K562 (cell line): ENCODE results near the gene NPAS2. TPM values are rescaled to one million over a fixed set of nuclear protein-coding genes. Genes with fewer than 3 reads are reported as not detected.
A peak's percentile ranks its signal among the peaks of the same experiment; 100 is the strongest.

Source experiments
- ATAC-seq: fragments of 200-7000 bp; cut with Tn5 transposase; 3 replicates; pipeline ENCODE4 v1.9.1; 2020; ENCODE audit warnings: moderate library complexity
- BruUV-seq: library from RNA; stranded (reverse); fragments of 400-500 nt; replicated peaks from 2 replicates; lab custom pipeline; 2021; lab: Mats Ljungman, UMichigan
- CTCF ChIA-PET: fragments of 300-600 bp; formaldehyde crosslinking; extraction: SDS; loops from one replicate; lab custom pipeline; 2021; ENCODE audit warnings: low intra/inter-chr PET ratio; lab: Yijun Ruan, JAX
- POLR2A ChIA-PET: fragments of 300-600, 350-650 bp; sonication (Branson Sonifier 250); formaldehyde crosslinking; extraction: SDS; loops from one replicate; lab custom pipeline; 2021; ENCODE audit warnings: antibody characterized with exemption, inconsistent platforms; lab: Yijun Ruan, JAX
- DNase-seq, 4 experiments: peaks; one replicate each; pipeline versions ENCODE4 v3.0.0 to v3.0.0-alpha.2; 2011 to 2018; ENCODE audit warnings: low spot score in 3 of 4, mixed read lengths in 3 of 4; ENCODE audit errors: extremely low read depth in 1 of 4
- FAIRE-seq: peaks from 2 replicates; lab custom pipeline; 2011; peaks lifted over from hg19 to GRCh38; lab: Jason Lieb, UNC
- H2AFZ ChIP-seq: 2 replicates; pipeline ENCODE4 v1.6.0; 2011; ENCODE audit warnings: low read depth, low read length, control low read depth, inconsistent platforms
- H3K27ac ChIP-seq: fragments of 200-600 bp; 3 replicates; pipeline ENCODE4 v1.8.0; 2011; ENCODE audit warnings: low read depth, mild to moderate bottlenecking, control low read depth, inconsistent platforms, low read length, moderate library complexity, mixed read lengths; ENCODE audit errors: extremely low read depth
- H3K27me3 ChIP-seq, 2 experiments: fragments of 300-600 bp in 1 of 2; 2 replicates in 1 of 2; 3 replicates in 1 of 2; pipeline versions ENCODE4 v1.6.0 to v1.8.0; 2011; ENCODE audit warnings: inconsistent platforms in 2 of 2, low read length in 2 of 2, mild to moderate bottlenecking in 1 of 2, mixed read lengths in 1 of 2, moderate library complexity in 1 of 2; ENCODE audit not compliant: control insufficient read depth in 2 of 2, insufficient read depth in 2 of 2
- H3K36me3 ChIP-seq: fragments of 300-600 bp; 3 replicates; pipeline ENCODE4 v1.8.0; 2011; ENCODE audit warnings: mild to moderate bottlenecking, low read length, inconsistent platforms; ENCODE audit not compliant: control insufficient read depth, insufficient read depth
- H3K4me1 ChIP-seq, 2 experiments: fragments of 200-600 bp in 1 of 2; replicated peaks in 1 of 2; 2 replicates in 1 of 2; 3 replicates in 1 of 2; pipeline versions ENCODE4 v1.5.1 to v1.8.0; 2011; ENCODE audit warnings: inconsistent platforms in 2 of 2, low read length in 2 of 2, mild to moderate bottlenecking in 1 of 2, mixed read lengths in 1 of 2, moderate library complexity in 1 of 2; ENCODE audit not compliant: control insufficient read depth in 2 of 2, insufficient read depth in 2 of 2
- H3K4me2 ChIP-seq: 2 replicates; pipeline ENCODE4 v1.6.1; 2011; ENCODE audit warnings: low read length, control low read depth, inconsistent platforms, mixed read lengths; ENCODE audit not compliant: insufficient read depth
- H3K4me3 ChIP-seq: fragments of 200-600 bp; sonication (generic), shearing (Covaris generic); 2 replicates; pipeline ENCODE4 v1.5.1; 2016; ENCODE audit warnings: control low read depth, inconsistent platforms
- H3K79me2 ChIP-seq: fragments of 200-600 bp; 3 replicates; pipeline ENCODE4 v1.8.0; 2011; ENCODE audit warnings: low read length, inconsistent platforms; ENCODE audit not compliant: control insufficient read depth, insufficient read depth
- H3K9ac ChIP-seq, 2 experiments: 2 replicates each; pipeline versions ENCODE4 v1.6.0 to v1.6.1; 2011; ENCODE audit warnings: low read depth in 2 of 2, low read length in 2 of 2, control low read depth in 1 of 2, inconsistent platforms in 1 of 2, mild to moderate bottlenecking in 1 of 2, mixed read lengths in 1 of 2; ENCODE audit not compliant: insufficient read depth in 1 of 2
- H3K9me1 ChIP-seq: one replicate; pipeline ENCODE4 v1.6.0; 2011; ENCODE audit warnings: inconsistent platforms, mild to moderate bottlenecking, low read length, moderate library complexity; ENCODE audit not compliant: control insufficient read depth, insufficient read depth
- H3K9me3 ChIP-seq: replicated peaks from 2 replicates; pipeline ENCODE4 v1.5.1; 2011; ENCODE audit warnings: low read depth, low read length, inconsistent platforms; ENCODE audit not compliant: control insufficient read depth, insufficient read depth
- H4K20me1 ChIP-seq: replicated peaks from 2 replicates; pipeline ENCODE4 v1.6.1; 2011; ENCODE audit warnings: low read length, inconsistent platforms, mixed read lengths; ENCODE audit not compliant: control insufficient read depth, insufficient read depth
- BMI1 ChIP-seq: fragments of 150-350 bp; IDR thresholded peaks from 2 replicates; pipeline ENCODE4 v1.6.1; 2014; ENCODE audit warnings: low read length
- C11orf30 ChIP-seq: fragments of 450-650 bp; IDR thresholded peaks from 2 replicates; pipeline ENCODE4 v1.6.1; 2016; ENCODE audit warnings: low read depth, mild to moderate bottlenecking
- HLTF ChIP-seq: fragments of 450-650 bp; IDR thresholded peaks from 2 replicates; pipeline ENCODE4 v1.6.1; 2016
- MAFG ChIP-seq: fragments of 450-650 bp; conservative IDR thresholded peaks from 2 replicates; pipeline ENCODE4 v1.6.1; 2016; ENCODE audit warnings: missing genetic modification characterization, missing compliant biosample characterization
- RERE ChIP-seq: sonication (generic); formaldehyde crosslinking; IDR thresholded peaks from 2 replicates; pipeline ENCODE4 v1.8.0; 2023; ENCODE audit warnings: missing genetic modification reagents, mild to moderate bottlenecking, borderline replicate concordance
- ZNF316 ChIP-seq: fragments of 450-650 bp; IDR thresholded peaks from 2 replicates; pipeline ENCODE4 v1.6.1; 2016
- WGBS: fragments of 100-300 bp; shearing (Covaris generic); methylation state at CpG from one replicate; pipeline ENCODE4 v1.1.6; 2016; ENCODE audit warnings: low coverage, mixed read lengths; ENCODE audit not compliant: insufficient coverage; ENCODE audit errors: missing lambda C conversion rate; 5-methylcytosine and 5-hydroxymethylcytosine counted together
- in situ Hi-C: fragments of 300-500 bp; cut with MboI; formaldehyde crosslinking; loops from 4 replicates; pipeline ENCODE4 v1.15.0; 2018; ENCODE audit warnings: inconsistent platforms, mixed read lengths
- intact Hi-C: fragments of 100-400 bp; cut with micrococcal nuclease; formaldehyde crosslinking; loops from 2 replicates; pipeline ENCODE4 v1.14.2; 2022
- polyA plus RNA-seq, 8 experiments: library from polyadenylated mRNA; depleted of rRNA in 4 of 8; stranded (reverse) in 5 of 8; unstranded in 3 of 8; fragments of >200 nt; fragmentation: Nextera tagmentation in 2 of 8; fragmentation: Illumina TruSeq in 1 of 8; extraction: Ambion mirVana in 2 of 8; extraction: Trizol in 1 of 8; gene quantifications; 2 replicates each; pipeline versions ENCODE4 v1.2.1 to v1.2.3, GENCODE V29; 2011 to 2014; ENCODE audit warnings: inconsistent platforms in 1 of 8, missing spikeins in 1 of 8
- total RNA-seq, 7 experiments: library from RNA; depleted of rRNA in 6 of 7; stranded (reverse); fragments of >200 nt in 6 of 7; fragmentation: Illumina TruSeq in 2 of 7; extraction: Trizol in 2 of 7; gene quantifications; 2 replicates each; pipeline versions ENCODE4 v1.2.1 to v1.2.3, GENCODE V29; 2011 to 2021; ENCODE audit warnings: low replicate concordance in 1 of 7

Gene NPAS2
- total and polyA plus RNA-seq, 9 of the 15 experiments (the other 6 are each of a cell fraction or from before 2014, with no cell fraction given): 0.06 to 0.29 (median 0.07) TPM; not detected in 5

GRCh38 chr2:100826494-100826893 is 6.6 kb downstream of the NPAS2 start (continued):
- TF ChIP-seq RERE (CRISPR knock-in tag): no peak
- TF ChIP-seq BMI1: no peak
- TF ChIP-seq, all 486 proteins: peak for 0

GRCh38 chr2:100831158-100831750 is 11.3 kb downstream of the NPAS2 start:
- WGBS: under 1% methylated on average over 9 of the region's 9 CpGs
- Histone ChIP-seq H3K36me3 (no peaks in the 10 kb centered on the region), H3K27ac (no peak overlapping the region), H3K4me3 (no peak overlapping the region), H3K9me3 (no peaks in the 10 kb centered on the region), H3K79me2 (no peaks in the 10 kb centered on the region), H2AFZ (no peak overlapping the region), H4K20me1 (no peaks in the 10 kb centered on the region), H3K27me3 (peaks cover 18 to 42% of the 10 kb centered on the region in 2 experiments; a peak in 4 of 5 replicates), H3K9ac (no peak overlapping the region), H3K9me1 (no peaks in the 10 kb centered on the region), H3K4me1 (no peaks in the 10 kb centered on the region), H3K4me2 (no peak overlapping the region)
- BruUV-seq: no TSS peak
- ATAC-seq (no peak), FAIRE-seq (no peak), DNase-seq (no peak)
- TF ChIP-seq MAFG (tag) (peak; percentile 30; the same call in 1 of the 2 replicates), C11orf30 (peak; percentile 45; the same call in 1 of the 2 replicates), ZNF316 (peak; percentile 63), HLTF (no peak)
- ChIA-PET CTCF (no interaction called here), POLR2A (no interaction called here)
- in situ Hi-C loops: no loop called here
- intact Hi-C loops: no loop called here
